Stimulated activated CD4-positive, alpha-beta T cell treated with anti-CD3 and anti-CD28 coated beads, Interleukin-1b, Interleukin-23, amount 100 ng/mL, for 1 hour (primary cell): ENCODE measurements around the gene PTGR2.
"Not testable (repeated sequence)": the region's sequence is repeated elsewhere in the genome, so short reads cannot be mapped to it uniquely, and the experiment has no call there.

Experiments used
- DNase-seq, 2 donors: peaks; one replicate each; pipeline ENCODE4 v3.0.0-alpha.2; 2020; ENCODE audit warnings: low read depth in 2 of 2

Gene PTGR2

DNA sequence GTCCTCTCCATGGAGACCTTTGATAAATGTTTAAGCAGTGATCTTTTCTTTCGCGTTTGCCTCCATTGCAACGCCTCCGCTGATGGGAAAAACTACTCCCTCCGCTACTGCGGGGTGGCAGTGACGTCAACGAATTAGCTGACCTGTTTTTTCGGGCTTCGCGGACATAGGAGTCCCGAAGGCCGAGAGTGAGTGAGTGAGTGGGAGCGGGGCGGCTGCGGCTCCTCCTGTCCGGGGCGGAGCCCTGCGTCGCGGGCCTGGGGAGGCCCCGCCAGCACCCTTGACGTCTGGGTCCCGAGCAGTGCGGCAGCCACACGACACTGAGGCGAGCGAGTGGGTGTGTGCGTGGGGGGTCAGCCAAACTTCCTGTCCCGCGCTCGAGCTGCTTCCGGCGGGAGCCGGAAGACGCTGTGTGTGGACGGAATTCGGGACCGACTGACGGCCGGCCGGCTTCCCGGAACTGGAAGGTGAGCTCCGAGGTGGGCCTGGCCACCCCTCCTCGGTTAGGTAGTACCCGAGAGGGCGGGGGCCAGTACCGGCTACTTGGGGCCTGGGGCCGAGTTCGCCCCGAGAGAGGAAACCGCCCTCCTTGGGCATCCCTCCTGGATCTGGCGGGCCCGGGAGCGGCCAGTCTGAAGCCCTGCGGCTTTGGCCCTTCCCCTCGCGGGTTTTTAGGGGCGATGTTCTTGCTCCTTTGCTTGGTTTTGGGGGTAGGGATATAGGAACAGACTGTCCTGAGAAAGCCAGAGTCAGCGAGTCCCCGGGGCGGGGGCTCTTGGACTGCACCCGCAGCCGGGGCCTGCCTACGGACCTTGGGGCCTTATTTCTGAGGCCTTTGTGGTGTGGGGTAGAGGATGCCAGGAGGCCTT is 35.1 kb downstream of the PTGR2 start, which contains the start of gene ZNF410:
Gene ZNF410 (plus strand): TSS at position 411 of the 869 bp plus-strand sequence. CDS start 5,317 bp downstream, outside the sequence.
- DNase-seq = peak; percentile 65 to 80

DNA sequence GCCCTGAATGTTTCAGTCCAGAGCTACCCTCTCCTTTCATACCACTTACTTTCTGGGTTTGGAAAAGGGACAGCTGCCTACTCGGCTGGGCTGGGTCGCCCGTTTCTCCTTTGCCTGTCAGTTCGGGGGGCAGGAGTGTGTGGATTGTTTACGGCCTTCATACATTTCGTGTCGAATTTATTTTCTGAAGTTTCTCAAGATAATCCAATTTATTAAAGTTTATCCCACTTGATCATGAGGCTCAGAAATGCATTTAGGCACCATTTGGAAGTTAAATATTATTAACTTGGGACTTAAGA is 35.6 kb downstream of the PTGR2 start:
- DNase-seq = no peak

DNA sequence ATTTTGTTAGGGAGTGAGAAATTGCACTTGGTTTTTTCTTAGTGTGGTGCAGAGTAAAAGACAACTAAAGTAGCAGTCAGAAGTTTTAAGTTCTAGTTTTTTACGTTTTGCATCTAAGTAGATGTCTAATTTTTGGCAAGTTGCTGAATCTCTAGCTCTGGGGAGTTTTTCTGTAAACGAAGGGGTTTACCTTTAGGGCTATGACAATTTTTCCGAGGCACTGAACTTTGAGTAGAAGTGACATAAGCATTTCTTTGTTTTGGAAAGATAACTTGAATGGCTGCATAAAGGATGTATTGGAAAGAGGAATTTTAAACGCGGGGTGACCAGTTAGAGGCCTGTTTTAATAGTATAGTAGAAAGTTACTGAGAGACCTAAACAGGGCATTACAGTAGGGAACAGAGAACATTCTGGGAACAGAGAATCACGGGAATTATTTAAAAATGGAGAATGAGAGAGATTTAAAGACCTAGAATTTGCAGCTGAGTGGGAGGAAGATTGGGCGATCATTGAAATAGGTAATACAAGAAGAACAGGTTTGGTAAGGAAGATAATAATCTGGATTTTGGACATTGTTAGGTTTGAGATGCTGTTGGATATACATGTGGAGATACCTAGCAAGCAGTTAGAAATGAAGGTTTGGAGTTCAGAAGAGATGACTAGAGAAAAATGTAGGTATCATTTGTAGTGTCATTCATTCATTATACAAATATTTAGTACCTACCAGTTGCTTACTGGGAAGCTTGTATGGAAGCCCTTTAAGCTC is 36.2 kb downstream of the PTGR2 start:
- DNase-seq = no peak

DNA sequence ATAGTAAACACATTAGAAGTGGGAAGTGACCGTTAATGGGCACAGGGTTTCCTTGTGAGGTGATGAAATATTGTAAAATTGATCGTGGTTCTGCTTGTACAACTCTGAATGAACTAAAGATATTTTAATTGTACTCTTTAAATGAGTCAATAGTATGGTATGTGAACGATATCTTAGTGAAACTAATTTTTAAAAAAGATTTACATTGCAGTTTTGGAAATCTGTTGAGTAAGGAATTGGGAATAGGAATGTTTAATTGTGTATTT is 36.8 kb downstream of the PTGR2 start:
- DNase-seq = no peak

DNA sequence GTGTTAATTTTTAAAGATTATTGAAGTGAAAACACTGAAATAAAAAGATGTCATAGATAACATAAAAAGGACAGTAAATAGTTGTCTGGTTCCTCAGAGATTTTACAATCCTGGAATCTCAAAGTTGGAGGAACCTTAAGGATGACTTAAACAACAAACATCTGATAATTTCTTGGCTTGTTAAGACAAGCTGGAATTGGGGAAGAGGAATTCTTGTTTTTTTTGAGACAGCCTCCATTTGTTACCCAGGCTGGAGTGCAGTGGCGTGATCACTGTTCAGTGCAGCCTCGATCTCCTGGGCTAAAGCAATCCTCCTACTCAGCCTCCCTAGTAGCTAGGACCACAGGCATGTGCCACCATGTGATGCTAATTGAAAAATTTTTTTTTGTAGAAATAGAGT is 37.3 kb downstream of the PTGR2 start:
- no peak for DNase-seq

DNA sequence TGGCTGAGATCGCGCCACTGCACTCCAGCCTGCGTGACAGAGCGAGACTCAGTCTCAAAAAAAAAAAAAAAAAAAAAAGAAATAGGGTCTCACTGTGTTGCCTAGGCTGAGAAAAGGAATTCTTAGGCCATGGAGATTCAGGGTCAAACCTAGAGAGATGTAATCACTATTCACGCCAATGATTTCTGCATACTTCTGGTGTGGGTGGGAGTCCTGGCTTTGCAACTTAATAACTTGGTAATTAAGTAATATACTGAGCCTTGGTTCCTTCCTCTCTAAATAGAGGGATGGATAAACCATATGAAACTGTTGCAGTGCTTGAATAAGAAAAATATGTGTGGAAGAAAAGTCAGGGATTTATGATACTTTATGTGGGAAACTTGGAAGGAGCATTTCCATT is 37.7 kb downstream of the PTGR2 start:
- DNase-seq = no peak

DNA sequence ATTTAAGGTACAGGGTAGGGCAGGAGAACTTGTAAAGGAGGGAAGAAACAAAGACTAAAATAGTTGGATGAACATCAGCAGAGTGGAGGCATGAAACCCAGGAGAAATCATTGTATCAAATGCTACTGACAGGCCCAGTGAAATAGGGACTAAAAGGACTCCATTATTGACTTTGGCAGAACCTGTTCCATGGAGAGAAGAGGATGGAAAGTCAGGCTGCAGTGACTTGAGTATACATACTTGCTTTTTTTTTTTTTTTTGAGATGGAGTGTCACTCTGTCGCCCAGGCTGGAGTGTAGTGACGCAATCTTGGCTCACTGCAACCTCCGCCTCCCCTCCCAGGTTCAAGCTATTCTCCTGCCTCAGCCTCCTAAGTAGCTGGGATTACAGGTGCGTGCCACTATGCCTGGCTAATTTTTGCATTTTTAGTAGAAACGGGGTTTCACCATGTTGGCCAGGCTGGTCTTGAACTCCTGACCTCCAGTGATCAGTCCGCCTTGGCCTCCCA is 42.6 kb downstream of the PTGR2 start:
- not testable (repeated sequence) for DNase-seq

DNA sequence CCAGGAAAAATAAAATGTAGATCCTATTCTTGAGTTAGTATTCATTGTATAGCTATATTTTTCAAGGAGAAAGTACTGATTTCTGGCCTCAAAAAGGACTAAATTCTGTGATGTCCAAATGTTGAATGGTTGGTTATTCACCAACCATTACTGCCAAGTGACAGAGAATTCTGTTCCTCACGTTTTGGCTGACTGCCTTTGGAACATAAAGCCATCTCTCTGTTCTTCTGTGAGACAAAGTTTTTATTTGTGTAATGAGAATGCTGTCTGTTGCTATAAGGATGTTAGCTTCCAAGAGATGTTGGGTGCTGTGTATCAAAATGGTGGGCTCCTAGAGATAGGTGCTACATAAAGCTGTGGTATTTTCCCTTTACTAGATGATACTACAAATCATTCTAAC is 44.3 kb downstream of the PTGR2 start:
- no peak for DNase-seq

DNA sequence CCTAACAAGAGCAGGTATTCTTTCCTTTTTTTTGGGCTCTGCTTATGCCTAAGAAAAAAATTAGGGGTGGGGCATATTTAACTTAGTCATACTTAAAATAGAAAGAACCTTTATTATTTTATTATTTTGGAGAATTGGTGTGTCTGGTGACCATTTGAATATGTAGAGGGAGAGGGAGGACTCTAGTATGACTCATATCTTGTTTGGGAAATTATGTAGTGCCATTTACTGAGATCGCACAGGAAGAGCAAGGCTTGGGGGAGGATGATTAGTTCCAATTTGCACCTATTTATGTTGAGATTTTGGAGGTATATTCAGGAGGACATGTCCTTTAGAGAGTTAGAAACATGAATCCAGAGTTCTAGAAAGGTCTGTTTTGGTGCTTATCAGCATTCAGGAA is 44.9 kb downstream of the PTGR2 start:
- DNase-seq = no peak

DNA sequence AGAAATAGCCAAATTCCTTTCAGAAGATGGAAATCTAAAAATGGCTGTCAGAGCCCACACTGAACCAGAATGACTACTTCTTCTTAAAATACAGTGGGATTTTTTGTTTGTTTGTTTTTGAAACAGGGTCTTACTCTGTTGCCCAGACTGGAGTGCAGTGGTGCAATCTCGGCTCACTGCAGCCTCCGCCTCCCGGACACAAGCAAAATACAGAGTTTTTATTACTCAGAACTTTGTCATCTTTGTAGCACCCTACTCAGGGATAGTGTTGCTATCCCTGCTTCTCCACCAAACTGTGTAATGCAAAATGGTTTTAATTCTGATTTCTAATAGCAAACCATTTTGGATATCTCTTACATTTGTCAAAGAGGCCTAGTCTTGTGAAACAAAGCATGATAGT is 51.4 kb downstream of the PTGR2 start:
- no peak for DNase-seq

DNA sequence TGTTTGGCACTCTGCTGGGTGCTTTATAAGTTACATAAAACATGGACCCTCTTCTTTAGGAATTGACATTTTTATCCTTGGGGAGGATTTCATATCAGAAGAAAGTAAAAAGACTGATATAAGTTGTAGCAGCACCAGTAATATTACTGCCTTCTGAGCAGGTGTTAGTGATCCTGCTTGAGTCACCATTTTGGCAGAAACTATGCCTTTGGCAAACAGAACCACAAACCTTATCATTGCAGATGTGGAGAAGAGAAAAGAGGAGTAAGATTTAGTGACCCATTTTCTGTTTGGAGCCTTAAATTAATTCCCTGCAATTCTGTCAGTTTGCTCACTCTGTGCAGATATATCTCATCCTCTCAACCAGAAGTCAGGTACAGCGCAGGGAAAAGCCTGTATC is 58.0 kb downstream of the PTGR2 start:
- DNase-seq = no peak

DNA sequence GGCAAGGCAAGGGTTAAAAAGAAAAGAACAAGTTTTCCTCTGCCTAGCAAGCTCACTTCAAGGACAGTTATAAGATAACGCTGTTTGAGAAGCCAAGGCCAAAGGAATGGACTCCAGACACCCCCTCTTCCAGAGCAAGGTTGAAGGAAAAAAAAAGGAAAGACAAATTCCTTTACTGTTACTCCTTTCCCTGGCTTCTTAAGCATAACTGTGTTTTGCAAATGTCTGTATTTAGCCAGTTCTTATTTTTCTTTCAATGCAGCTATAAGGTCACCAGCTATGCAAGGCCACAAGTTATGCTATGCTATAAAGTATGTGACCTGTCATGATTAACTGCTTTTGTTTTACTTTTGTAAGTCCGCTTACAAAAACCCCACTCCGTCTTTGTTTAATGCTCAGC is 61.6 kb downstream of the PTGR2 start:
- DNase-seq = no peak

DNA sequence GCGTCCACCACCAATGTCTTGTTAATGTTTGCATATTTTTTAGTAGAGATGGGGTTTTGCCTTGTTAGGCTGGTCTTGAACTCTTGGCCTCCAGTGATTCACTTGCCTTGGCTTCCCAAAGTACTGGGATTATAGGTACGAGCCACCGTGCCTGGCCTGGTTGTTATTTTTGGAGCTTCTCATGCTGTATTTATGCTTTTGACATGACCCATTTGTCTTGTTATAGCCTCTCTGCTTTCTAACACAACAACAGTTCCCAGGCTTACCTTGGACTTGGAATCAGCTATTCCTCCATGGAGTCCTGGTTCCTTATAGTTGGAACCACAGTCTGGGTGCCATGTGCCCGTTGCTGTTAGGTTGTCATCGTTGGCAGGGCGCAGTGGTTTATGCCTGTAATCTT is 64.7 kb downstream of the PTGR2 start:
- DNase-seq = no peak

DNA sequence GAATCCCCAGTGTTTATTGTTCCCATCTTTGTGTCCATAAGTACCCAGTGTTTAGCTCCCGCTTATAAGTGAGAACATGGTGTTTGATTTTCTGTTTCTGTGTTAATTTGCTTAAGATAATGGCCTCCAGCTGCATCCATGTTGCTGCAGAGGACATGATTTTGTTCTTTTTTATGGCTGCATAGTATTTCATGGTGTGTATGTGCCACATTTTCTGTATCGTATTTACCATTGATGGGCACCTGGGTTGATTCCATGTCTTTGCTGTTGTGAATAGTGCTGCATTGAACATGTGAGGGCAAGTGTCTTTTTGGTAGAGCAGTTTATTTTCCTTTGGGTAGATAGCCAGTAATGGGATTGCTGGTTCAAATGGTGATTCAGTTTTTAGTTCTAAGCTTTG is 67.8 kb downstream of the PTGR2 start:
- not testable (repeated sequence) for DNase-seq

DNA sequence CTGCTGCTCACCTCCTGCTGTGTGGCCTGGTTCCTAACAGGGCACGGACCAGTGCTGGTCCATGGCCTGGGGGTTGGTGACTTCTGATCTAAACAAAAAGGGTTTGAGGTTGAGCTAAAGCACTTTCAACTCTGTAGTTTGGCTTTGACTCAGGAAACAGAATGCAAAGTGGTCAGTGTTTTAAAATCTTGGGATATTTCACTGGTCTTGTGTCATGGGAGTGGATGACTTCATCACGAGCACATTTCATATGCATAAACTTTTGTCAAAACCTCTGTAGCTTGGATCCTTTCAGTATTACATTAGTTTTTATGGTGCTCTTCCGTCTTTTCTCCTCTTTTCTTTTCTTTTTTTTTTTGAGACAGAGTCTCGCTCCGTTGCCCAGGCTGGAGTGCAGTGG is 72.7 kb downstream of the PTGR2 start:
- DNase-seq = no peak
